ELR (cell line): ENCODE data around the gene SPOCD1.

Experiments used
- DNase-seq: peaks from one replicate; pipeline ENCODE4 v3.0.0-alpha.2; 2015; ENCODE audit warnings: low read depth

SPOCD1 gene

GRCh38 chr1:31787261-31787660, 28.6 kb downstream of the SPOCD1 start:
- DNase-seq, result no peak

- no peak for DNase-seq
These were observed 29.3 kb downstream of the SPOCD1 start for GRCh38 chr1:31786366-31787060.

GRCh38 chr1:31785947-31786290, 29.9 kb downstream of the SPOCD1 start:
- no peak for DNase-seq

- no peak for DNase-seq
These were observed 30.5 kb downstream of the SPOCD1 start for GRCh38 chr1:31785020-31785946.

GRCh38 chr1:31784356-31785019, 31.3 kb downstream of the SPOCD1 start:
- DNase-seq, result no peak

- DNase-seq, result no peak
These were observed 32.0 kb downstream of the SPOCD1 start for GRCh38 chr1:31783846-31784245.

GRCh38 chr1:31782421-31783410, 33.1 kb downstream of the SPOCD1 start:
- no peak for DNase-seq

- DNase-seq, result no peak
These were observed 34.0 kb downstream of the SPOCD1 start for GRCh38 chr1:31781756-31782371.

- DNase-seq, result no peak
These were observed 34.6 kb downstream of the SPOCD1 start for GRCh38 chr1:31781138-31781755.

- no peak for DNase-seq
These were observed 35.2 kb downstream of the SPOCD1 start for GRCh38 chr1:31780632-31781031.

- DNase-seq, result no peak
These were observed 36.1 kb downstream of the SPOCD1 start for GRCh38 chr1:31779687-31780086.

GRCh38 chr1:31778763-31779488, 36.9 kb downstream of the SPOCD1 start:
- no peak for DNase-seq

GRCh38 chr1:31776516-31776915, 39.3 kb downstream of the SPOCD1 start:
- no peak for DNase-seq

- no peak for DNase-seq
These were observed 39.8 kb downstream of the SPOCD1 start for GRCh38 chr1:31776032-31776431.

- no peak for DNase-seq
These were observed 40.4 kb downstream of the SPOCD1 start for GRCh38 chr1:31775210-31775999.

GRCh38 chr1:31774495-31774894, 41.3 kb downstream of the SPOCD1 start:
- no peak for DNase-seq

- no peak for DNase-seq
These were observed 42.0 kb downstream of the SPOCD1 start for GRCh38 chr1:31773861-31774260.

GRCh38 chr1:31772669-31773248, 43.1 kb downstream of the SPOCD1 start:
- no peak for DNase-seq
